Glomerular visceral epithelial cell (primary cell): ENCODE results near the gene IFIT3.
"Not testable (repeated sequence)": the region's sequence is repeated elsewhere in the genome, so short reads cannot be mapped to it uniquely, and the experiment has no call there.

Source experiments
- DNase-seq: peaks from one replicate; pipeline ENCODE4 v3.0.0-alpha.2; 2016; ENCODE audit errors: extremely low spot score

IFIT3 gene

DNA sequence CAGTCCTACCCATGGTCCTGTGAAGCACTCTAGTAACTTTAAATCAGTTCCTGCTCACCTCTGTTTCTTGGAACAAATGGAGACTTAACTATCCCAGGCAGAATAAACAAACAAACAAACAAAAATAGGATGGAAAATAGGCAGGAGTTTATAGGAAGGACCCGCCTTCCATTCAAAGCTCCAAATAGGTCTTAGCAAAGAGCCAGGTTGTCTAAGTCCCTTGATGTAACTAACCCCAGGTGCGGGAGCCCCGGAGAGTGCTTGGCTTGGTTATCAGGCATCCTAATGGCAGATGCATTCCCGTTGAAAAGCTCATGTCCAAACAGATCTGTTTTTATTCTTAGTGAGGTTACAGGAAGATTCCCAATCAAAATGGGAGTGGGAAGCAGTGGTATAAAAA lies 23.8 kb upstream of the IFIT3 start:
- no peak for DNase-seq

DNA sequence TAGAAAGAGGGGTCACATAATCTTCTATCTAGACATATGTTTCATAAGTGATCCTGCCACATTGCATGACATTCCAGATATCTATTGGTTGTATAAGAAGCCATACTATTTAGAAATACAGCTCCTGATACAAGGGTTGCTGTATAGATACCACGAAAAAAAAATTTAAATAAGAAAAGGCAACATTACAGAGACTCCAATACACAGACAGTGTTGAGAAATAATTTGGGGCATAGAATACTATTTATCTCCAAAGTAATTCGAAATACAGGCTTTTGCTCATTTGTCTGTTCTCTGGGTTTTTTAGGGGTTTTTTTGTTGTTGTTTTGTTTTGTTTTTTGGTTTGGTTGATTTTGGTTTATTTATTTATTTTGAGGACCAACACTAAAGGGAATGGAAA lies 23.4 kb upstream of the IFIT3 start:
- no peak for DNase-seq

DNA sequence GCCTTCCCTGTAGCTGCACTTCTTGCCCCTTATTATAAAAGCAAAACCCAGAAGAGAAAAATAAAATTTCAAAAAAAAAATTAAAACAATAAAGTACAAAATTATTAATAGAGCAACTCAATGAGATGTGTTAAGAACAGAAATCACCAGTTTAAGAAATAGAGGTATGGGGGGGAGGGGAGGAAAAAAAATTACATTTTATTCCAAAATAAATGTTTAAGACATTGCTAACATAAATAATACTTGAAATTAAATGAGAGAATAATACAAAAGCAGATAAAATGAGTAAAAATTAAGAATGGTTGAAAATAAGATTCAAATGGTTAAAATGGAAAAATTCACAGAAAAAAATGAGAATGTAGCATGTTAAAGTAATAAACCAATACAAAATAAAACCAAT lies 22.9 kb upstream of the IFIT3 start:
- no peak for DNase-seq

DNA sequence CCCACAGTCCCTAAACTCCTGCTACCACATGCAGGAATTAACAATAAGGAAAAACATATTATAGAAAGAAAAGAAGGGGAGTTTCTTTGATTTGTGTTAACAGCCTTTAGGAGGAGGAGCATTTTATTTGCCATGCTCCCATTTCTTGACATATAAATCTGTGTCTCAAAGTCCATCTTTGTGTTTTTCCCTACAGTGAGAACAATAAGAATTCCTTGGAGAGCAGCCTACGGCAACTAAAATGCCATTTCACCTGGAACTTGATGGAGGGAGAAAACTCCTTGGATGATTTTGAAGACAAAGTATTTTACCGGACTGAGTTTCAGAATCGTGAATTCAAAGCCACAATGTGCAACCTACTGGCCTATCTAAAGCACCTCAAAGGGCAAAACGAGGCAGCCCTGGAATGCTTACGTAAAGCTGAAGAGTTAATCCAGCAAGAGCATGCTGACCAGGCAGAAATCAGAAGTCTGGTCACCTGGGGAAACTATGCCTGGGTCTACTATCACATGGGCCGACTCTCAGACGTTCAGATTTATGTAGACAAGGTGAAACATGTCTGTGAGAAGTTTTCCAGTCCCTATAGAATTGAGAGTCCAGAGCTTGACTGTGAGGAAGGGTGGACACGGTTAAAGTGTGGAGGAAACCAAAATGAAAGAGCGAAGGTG lies 21.9 kb upstream of the IFIT3 start:
- DNase-seq, result no peak

DNA sequence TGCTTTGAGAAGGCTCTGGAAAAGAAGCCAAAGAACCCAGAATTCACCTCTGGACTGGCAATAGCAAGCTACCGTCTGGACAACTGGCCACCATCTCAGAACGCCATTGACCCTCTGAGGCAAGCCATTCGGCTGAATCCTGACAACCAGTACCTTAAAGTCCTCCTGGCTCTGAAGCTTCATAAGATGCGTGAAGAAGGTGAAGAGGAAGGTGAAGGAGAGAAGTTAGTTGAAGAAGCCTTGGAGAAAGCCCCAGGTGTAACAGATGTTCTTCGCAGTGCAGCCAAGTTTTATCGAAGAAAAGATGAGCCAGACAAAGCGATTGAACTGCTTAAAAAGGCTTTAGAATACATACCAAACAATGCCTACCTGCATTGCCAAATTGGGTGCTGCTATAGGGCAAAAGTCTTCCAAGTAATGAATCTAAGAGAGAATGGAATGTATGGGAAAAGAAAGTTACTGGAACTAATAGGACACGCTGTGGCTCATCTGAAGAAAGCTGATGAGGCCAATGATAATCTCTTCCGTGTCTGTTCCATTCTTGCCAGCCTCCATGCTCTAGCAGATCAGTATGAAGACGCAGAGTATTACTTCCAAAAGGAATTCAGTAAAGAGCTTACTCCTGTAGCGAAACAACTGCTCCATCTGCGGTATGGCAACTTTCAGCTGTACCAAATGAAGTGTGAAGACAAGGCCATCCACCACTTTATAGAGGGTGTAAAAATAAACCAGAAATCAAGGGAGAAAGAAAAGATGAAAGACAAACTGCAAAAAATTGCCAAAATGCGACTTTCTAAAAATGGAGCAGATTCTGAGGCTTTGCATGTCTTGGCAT lies 21.1 kb upstream of the IFIT3 start:
- no peak for DNase-seq

DNA sequence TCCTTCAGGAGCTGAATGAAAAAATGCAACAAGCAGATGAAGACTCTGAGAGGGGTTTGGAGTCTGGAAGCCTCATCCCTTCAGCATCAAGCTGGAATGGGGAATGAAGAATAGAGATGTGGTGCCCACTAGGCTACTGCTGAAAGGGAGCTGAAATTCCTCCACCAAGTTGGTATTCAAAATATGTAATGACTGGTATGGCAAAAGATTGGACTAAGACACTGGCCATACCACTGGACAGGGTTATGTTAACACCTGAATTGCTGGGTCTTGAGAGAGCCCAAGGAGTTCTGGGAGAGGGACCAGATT lies 20.6 kb upstream of the IFIT3 start:
- no peak for DNase-seq

DNA sequence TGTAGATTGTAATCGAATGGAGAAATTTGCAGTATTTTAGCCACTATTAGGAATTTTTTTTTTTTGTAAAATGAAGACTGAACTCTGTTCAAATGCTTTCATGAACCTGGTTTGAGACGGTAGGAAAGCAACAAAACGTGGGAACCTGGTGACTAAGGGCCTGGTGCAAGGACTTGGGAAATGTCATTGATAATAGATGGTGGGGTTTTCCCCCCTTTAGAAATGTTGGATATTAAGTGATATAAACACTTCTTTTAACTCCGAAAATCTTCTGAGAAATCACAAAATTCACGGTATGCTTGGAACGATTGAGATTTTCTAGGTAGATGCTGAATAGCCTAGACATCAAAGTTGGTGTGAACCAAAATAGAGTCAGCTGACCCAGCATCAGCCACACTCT lies 19.5 kb upstream of the IFIT3 start:
- no peak for DNase-seq

DNA sequence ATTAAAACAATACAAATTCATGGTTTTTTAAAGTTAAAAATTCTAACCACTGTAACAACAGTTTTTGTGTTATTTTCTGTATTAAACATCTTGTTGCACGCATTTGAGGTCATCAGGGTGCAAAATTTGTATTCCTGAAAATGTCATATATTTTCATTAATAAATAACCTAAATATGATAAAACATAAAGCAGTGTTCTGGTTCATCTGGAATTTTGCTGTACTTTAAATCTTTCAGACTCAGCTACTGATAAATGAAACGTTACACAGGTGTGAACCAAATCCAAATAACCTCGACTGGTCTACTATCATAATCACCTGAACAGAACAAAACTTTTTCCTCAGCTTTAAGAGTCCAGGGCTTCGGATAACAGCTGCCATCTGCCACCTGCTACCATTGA lies 19.1 kb upstream of the IFIT3 start:
- no peak for DNase-seq

DNA sequence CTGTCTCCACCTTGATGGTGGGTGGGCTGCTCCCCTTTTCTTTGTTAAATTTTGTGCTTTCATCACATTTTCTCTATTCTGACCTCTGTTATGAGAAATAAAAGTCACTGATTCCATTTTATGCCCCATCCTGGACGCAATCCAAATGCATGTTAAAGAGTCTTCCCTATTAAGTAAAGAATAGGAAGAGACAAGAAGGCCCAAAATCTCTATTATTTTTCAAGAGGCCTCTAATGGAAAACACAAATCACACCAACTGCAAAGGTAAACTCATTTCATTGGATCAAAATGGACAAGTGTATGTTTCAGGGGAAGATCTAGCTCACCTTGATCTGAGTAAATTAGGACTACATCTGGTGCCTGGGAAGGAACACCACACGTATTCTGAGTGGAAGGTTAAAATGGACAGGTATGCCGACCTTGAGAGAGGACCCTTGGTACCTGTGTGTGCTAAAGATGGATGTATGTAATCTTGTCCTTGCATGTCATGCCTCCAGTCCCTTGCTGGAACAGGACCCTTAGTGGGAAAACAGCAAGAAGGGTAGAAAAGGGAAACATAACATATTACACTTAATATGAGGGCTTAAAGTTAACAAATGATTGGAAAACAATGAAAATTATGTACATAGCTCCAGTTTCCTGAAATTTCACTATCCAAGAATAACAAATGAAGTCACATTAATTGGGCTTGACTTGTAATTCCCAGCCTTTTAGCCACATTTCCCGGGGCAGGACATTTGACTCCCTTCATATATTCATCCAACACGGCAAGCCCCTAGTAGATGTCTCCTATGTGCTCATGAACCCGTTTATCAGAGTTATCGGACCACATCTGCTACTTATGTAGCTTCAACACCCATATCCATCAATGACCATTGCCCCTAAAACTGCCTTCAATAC lies 18.4 kb upstream of the IFIT3 start:
- no peak for DNase-seq

DNA sequence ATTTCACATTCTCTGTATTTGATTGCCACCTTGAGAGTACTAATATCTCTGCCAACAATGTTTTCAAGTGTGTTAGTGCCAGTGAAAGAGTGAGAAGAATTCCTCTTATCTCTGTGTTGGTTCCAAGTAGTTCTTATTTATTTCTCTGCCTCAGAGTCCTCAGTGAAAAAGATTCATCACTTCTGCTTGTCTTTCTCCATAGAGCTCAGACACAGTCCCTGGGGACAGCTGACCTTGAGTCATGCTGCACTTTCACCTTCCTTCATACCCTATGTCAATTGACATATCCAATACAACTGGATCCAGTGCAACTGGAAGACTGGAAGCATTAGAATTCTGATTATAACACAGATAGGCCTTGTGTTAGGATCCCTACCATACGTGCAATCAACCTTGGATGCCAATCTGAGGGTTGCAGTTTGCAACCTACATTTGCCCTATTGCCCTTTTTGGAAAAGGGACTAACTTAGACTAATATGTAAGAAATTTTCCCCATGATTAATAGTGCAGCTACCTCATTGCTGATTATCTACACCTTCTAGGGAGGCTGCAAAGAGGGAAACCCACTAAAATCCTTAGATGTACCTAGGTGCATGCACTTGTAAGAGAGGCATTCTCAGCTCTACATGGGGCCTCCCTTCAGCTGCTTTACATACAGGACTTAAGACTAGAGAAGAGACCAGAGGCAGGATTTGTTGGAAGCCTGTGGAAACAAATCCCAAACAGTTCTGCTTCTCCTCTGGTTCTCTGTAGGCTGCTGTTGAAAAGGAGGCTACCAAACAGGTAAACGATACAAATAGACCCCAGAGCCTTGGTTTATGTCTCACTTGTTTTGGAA lies 17.5 kb upstream of the IFIT3 start:
- no peak for DNase-seq

DNA sequence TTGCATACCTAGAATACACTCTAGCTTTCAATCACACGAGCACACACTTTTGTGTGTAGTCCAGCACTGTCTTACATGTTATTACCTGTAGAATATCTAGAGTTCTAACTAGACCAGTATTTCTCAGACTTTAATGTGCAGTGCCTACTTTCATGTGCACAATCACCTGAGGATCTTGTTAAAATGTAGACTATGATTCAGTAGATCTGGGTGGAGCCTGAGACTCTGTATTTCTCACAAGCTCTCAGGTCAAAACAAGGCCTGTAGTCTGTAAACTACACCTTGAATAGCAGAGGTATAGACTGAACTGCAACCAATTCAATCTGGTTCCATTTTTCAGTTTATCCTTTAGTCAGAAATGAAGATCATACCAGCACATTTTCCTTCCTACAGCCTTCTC lies 14.8 kb upstream of the IFIT3 start:
- no peak for DNase-seq

DNA sequence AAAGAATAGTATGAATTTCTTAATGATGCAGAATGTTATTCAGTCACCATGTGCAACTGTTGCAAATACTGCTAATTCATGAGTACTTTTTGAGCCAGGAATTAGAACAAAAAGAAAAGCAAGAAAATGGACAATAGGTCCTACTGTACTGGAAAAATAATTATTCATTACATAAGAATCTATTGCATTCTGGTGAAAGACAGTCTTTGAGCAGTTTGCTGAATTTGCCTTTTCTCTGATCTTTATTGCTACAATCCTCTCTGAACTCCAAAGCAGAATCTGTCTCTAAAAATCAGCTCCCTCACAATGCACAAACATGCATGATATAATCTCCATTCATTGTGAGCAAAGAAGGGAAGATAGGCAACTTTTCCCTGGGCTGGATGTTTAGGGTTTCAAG lies 13.1 kb upstream of the IFIT3 start:
- DNase-seq, result no peak

DNA sequence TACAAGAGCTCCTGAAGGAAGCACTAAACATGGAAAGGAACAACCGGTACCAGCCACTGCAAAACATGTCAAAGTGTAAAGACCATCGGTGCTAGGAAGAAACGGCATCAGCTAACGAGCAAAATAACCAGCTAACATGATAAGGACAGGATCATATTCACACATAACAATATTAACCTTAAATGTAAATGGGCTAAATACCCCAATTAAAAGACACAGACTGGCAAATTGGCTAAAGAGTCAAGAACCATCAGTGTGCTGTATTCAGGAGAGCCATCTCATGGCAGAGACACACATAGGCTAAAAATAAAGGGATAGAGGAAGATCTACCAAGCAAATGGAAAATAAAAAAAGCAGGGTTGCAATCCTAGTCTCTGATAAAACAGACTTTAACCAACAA lies 9.8 kb upstream of the IFIT3 start:
- not testable (repeated sequence) for DNase-seq

DNA sequence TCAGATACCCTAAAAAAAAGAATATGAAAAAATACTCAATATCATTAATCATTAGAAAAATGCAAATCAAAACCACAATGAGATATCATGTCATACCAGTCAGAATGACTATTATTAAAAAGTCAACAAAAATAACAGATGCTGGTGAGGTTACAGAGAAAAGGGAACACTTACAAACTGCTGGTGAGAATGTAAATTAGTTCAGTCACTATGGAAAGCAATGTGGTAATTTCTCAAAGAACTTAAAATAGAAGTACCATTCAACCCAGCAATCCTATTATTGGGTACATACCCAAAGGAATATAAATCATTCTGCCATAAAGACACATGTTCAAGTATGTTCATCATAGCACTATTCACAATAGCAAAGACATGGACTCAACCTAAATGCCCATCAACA lies 2.7 kb upstream of the IFIT3 start:
- not testable (repeated sequence) for DNase-seq

DNA sequence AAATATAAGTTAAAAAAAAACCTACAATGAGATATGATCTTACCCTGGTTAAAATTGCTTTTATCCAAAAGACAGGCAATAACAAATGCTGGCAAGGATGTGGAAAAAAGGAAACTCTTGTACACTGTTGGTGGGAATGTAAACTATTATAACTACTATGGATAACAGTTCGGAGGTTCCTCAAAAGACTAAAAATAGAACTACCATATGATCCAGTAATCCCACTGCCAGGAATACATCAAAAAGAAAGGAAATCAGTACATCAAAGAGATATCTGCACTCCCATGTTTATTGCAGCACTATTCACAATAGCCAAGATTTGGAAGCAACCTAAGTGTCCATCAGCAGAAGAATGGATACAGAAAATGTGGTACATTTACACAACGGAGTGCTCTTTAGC lies 1.9 kb upstream of the IFIT3 start:
- DNase-seq, result not testable (repeated sequence)

DNA sequence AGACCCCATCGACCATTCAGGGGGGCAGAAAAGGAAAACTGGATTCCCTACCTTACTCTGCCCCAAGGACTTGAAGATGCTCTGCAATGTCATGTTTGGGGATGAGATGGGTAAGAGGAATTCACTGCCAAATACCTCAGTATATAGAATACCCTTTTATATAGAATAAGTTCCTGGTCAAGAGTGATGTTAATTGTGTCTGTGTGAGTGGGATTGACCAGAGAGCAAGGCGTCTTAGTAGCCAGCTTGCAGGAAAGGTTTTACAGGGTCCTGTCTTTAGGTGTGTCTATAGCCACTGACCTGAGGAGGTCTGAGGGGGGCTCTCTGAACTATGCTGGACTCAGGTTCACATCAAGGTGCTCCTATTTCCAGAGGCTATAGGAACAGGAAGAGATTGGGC lies 1.4 kb downstream of the IFIT3 start:
- DNase-seq, result no peak

DNA sequence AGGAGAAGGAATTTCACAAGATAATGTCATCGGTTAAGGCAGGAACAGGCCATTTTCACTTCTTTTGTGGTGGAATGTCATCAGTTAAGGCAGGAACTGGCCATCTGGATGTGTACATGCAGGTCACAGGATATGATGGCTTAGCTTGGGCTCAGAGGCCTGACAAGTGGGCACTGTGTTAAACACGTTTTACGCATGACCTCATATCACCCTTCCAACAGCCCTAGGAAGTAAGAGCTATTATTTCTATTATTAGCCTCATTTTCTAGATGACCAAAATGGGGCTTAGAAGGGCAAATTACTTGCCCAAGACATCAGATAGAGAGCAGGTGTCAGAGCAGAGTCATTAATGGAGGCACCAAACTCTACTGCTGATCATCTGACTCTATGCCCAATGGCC lies 2.2 kb downstream of the IFIT3 start:
- peak; percentile 34 for DNase-seq

DNA sequence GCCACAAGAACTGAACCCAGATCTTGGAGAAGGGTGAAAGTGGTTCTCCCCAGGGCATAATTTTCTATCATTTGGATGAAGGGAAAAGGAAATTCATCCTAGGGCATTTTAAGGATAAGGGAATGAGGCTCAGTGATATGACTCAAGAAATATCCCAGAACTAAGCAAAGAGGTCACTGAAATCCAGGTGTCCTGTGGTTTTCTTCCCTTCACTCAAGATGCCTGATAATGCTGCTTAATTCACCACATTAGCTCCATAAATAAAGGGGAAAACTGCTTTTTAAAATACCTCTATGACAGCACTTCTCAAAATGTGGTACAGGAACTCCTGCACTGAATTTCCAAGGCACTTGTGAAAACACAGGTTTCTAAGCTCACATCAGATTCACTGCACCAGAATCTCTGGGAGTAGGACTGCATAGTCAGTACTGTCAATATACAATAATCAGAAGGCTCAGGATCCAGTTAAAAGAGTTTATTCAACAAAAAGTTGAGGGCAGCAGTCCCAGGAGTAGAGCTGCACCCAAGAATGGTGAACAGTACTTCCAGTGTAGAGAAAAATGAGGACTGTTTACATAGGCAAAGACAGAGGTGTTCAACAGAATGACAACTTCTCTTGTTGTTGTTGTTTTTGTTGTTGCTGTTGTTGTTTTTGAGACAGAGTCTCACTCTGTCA lies 2.9 kb downstream of the IFIT3 start:
- DNase-seq, result peak; percentile 25

DNA sequence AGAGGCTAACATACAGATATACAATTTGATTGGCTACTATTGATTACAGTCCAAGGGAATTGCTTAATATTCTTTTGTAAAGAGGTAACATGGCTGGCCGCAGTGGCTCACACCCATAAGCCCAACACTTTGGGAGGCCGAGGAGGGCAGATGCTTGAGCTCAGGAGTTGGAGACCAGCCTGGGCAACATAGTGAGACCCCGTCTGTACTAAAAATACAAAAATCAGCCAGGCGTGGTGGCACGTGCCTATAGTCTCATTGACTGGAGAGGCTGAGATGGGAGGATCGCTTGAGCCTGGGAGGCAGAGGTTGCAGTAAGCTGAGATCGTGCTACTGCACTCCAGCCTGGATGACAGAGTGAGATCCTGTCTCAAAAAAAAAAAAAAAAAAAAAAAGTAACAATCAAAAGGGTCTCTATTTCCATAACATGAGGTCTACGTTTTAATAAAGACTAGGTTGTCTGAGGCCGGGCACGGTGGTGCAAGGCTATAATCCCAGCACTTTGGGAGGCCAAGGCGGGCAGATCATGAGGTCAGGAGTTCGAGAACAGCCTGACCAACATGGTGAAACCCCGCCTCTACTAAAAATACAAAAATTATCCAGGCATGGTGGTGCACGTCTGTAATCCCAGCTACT lies 3.8 kb downstream of the IFIT3 start:
- not testable (repeated sequence) for DNase-seq

DNA sequence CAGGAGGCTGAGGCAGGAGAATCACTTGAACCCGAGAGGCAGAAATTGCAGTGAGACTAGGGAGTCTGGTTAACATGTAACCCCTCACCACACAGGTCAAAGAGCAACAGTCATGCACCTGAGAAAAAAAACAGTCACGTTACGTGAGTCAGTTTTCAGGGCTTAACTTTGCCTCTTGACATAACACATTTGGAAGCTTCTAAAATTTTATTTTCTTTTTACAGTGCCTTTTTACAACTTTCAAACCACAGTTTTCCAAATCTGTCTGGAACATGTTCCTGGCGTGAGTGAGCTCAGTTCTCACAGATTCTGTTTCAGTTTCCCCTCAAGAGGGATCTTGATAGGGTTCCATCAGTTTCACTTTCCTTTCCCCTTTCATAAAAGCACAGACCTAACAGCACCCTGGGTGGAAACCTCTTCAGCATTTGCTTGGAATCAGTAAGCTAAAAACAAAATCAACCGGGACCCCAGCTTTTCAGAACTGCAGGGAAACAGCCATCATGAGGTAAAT lies 4.4 kb downstream of the IFIT3 start:
- DNase-seq, result peak; percentile 71
